Measurements from ENCODE around the gene MCM8. TPM values are rescaled to one million over a fixed set of nuclear protein-coding genes. Genes with fewer than 3 reads are reported as not detected.

Gene MCM8
- total and polyA plus RNA-seq, 9 of the 15 experiments (the other 6 are each of a cell fraction or from before 2014, with no cell fraction given): 4.5 to 43.8 (median 25.4) TPM

DNA sequence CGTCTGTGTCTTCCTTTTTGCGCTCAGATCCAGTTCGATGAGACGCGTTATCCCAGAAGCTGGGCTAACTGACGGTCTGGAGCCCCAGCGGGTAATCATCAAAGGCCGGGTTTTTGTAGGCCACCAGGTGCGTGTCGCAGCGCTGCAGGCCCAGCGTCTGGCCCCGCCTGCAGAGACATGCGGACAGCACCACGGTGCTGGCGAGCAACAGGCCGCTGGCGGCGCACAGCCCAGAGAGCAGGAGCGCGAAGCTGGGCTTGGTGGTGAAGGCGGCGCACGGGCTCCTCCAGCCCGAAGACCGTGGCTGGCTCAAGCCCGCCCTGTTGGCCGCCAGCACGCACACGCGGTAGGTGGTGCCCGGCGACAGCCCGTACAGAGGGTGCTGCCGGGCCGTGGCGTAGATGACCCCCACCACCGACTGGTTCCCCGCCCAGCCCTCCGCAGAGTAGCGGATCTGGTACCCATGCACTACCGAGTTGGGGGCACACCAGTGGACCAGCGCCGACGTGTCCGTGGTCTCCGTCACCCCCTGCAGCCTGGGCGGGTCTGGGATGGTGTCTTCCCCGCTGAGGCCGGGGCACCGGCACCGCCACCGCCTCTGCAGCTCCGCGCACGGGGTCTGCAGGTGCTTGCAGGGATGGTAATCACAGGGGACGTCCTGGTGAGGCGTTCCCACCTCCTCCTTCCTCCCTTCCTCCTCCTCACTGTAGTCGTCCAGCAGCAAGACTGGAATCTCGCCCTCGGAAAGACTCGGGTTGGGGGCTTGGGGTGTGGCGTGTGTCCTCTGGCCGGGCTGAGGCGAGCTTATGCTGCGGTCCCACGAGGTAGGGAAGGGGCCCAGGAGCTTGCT is 90.7 kb downstream of the MCM8 start:
- 95% methylated on average over 11 of the region's 67 CpGs for WGBS (ENCODE audit: insufficient coverage, low coverage, missing lambda C conversion rate)
- Histone ChIP-seq H3K4me2 (ENCODE audit: insufficient read depth, low read length) (no peak overlapping the region), H3K27ac (ENCODE audit: extremely low read depth, low read depth, low read length) (no peak overlapping the region), H4K20me1 (replicated peaks; ENCODE audit: control insufficient read depth, insufficient read depth, low read length) (no peaks in the 10 kb centered on the region), H3K4me1 (replicated peaks in 1 of 2; ENCODE audit: control insufficient read depth in 2 of 2, insufficient read depth in 2 of 2, low read length in 2 of 2) (peaks cover 0 to 10% of the 10 kb centered on the region in 2 experiments; a peak in 1 of 5 replicates), H3K27me3 (ENCODE audit: control insufficient read depth in 2 of 2, insufficient read depth in 2 of 2, low read length in 2 of 2) (no peaks in the 10 kb centered on the region), H3K9me3 (replicated peaks; ENCODE audit: control insufficient read depth, insufficient read depth, low read depth, low read length) (no peaks in the 10 kb centered on the region), H3K79me2 (ENCODE audit: control insufficient read depth, insufficient read depth, low read length) (0 out of 3 replicates have a peak, but pooled peaks cover 1% of the 10 kb centered on the region), H3K9me1 (ENCODE audit: control insufficient read depth, insufficient read depth, low read length) (no peaks in the 10 kb centered on the region), H2AFZ (ENCODE audit: low read depth, low read length) (no peak overlapping the region), H3K4me3 (no peak overlapping the region), H3K9ac (ENCODE audit: insufficient read depth in 1 of 2, low read depth in 2 of 2, low read length in 2 of 2) (no peak overlapping the region), H3K36me3 (ENCODE audit: control insufficient read depth, insufficient read depth, low read length) (peaks cover 48% of the 10 kb centered on the region)
- POLR2A ChIA-PET: interaction anchor here (1.0 kb wide), 1 partner anchor 10 kb away, joined by 3 read pairs; no protein-coding TSS in a partner anchor
- in situ Hi-C loops (cut with MboI) (no loop called here), intact Hi-C loops (cut with micrococcal nuclease) (no loop called here)
- CTCF ChIA-PET (ENCODE audit: low intra/inter-chr PET ratio): no interaction called here
- no peak for FAIRE-seq
- ATAC-seq: no peak
- DNase-seq (ENCODE audit: extremely low read depth in 1 of 4, low spot score in 3 of 4): no peak
- no TSS peak for BruUV-seq (replicated peaks)
- TF ChIP-seq ZBTB33 (CRISPR knock-in tag; IDR thresholded peaks at IDR 0.05) (peak; percentile 93), ILK (tag; IDR thresholded peaks at IDR 0.05; ENCODE audit: borderline replicate concordance, low read depth) (no peak), POLR2G (IDR thresholded peaks at IDR 0.05; ENCODE audit: low read depth, low read length) (peak; percentile 56; the same call in 1 of the 2 replicates), FOXP1 (CRISPR knock-in tag; IDR thresholded peaks at IDR 0.05) (no peak)
